Activated CD8-positive, alpha-beta memory T cell treated with anti-CD3 and anti-CD28 coated beads, Interleukin-2, amount 10 ng/mL, durations not matched to agents 7 days and 5 days (primary cell): ENCODE measurements around the gene EXOC8. TPM values are rescaled to one million over a fixed set of nuclear protein-coding genes. Genes with fewer than 3 reads are reported as not detected.
A peak's percentile ranks its signal among the peaks of the same experiment; 100 is the strongest.

Source experiments
- ATAC-seq: fragments of 150-1000 bp; cut with Tn5 transposase; one replicate; pipeline ENCODE4 v1.10.0; 2021; ENCODE audit warnings: moderate library complexity
- CTCF ChIA-PET: fragments of 350-600 bp; sonication (Branson Sonifier 250); formaldehyde crosslinking; loops from one replicate; lab custom pipeline; 2021; ENCODE audit warnings: antibody characterized with exemption; lab: Charles Lee
- DNase-seq: peaks from one replicate; pipeline ENCODE4 v3.0.0-alpha.2; 2020
- H3K27ac Mint-ChIP-seq: one replicate; pipeline ENCODE4 v1.8.0; 2021; ENCODE audit warnings: mild to moderate bottlenecking, mixed read lengths
- H3K27me3 Mint-ChIP-seq: one replicate; pipeline ENCODE4 v1.8.0; 2021; ENCODE audit warnings: mixed read lengths
- H3K36me3 Mint-ChIP-seq: one replicate; pipeline ENCODE4 v1.8.0; 2021; ENCODE audit warnings: mild to moderate bottlenecking, mixed read lengths
- H3K4me1 Mint-ChIP-seq: one replicate; pipeline ENCODE4 v1.8.0; 2021; ENCODE audit warnings: mixed read lengths
- H3K4me3 Mint-ChIP-seq: one replicate; pipeline ENCODE4 v1.8.0; 2021; ENCODE audit warnings: mild to moderate bottlenecking, moderate library complexity, mixed read lengths
- H3K9me3 Mint-ChIP-seq: one replicate; pipeline ENCODE4 v1.8.0; 2022; ENCODE audit warnings: low read depth, mixed read lengths
- total RNA-seq, 2 experiments: library from RNA; stranded (reverse); gene quantifications; one replicate each; pipeline ENCODE4 v1.2.3, GENCODE V29; 2021

EXOC8 gene, protein sequence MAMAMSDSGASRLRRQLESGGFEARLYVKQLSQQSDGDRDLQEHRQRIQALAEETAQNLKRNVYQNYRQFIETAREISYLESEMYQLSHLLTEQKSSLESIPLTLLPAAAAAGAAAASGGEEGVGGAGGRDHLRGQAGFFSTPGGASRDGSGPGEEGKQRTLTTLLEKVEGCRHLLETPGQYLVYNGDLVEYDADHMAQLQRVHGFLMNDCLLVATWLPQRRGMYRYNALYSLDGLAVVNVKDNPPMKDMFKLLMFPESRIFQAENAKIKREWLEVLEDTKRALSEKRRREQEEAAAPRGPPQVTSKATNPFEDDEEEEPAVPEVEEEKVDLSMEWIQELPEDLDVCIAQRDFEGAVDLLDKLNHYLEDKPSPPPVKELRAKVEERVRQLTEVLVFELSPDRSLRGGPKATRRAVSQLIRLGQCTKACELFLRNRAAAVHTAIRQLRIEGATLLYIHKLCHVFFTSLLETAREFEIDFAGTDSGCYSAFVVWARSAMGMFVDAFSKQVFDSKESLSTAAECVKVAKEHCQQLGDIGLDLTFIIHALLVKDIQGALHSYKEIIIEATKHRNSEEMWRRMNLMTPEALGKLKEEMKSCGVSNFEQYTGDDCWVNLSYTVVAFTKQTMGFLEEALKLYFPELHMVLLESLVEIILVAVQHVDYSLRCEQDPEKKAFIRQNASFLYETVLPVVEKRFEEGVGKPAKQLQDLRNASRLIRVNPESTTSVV
- 10 to 100 TPM; 18.8 to 19.3 TPM for total RNA-seq

DNA sequence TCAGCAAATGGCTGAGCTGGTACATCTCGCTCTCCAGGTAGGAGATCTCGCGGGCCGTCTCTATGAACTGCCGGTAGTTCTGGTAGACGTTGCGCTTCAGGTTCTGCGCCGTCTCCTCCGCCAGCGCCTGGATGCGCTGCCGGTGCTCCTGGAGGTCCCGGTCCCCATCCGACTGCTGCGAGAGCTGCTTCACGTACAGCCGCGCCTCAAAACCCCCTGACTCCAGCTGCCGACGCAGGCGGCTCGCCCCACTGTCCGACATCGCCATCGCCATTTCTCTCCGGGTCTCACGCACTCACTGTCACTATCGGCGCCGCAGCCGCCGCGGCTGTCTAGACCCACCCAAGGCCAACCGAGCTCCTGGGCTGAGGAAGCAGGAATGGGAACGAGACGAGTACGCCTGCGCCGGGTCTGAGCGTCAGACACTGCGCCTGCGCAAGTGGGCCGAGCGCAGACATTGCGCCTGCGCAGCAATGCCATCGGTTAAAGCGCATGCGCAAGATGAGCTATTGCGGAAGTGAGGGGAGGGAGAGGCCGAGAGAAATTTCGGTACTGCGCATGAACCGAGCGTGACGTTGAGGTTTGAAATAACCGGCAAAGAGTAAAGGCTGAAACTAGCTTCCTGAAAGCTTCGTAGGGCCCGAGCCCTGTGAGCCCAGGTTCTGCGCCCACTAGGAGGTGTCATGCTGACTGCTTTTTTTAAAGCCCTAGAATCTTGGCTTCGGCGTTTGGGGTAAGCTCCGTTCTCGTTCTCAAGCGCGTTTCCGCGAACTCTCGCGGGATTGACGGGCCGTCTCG is at the start of gene EXOC8:
Gene EXOC8, minus strand, starts transcription at position 381 of the 798 bp plus-strand sequence. Its CDS starts 107 bp downstream, at position 274.
- CTCF ChIA-PET: interaction anchor here (0.7 to 3.7 kb wide), 20 partner anchors 9 to 288 kb away, joined by 3 to 18 read pairs (median 3); partner anchors contain the start of gene EGLN1
- peaks cover 3% of the 10 kb centered on the region for H3K27me3 Mint-ChIP-seq
- peaks cover 60% of the 10 kb centered on the region for H3K4me1 Mint-ChIP-seq
- DNase-seq: peak; percentile 97
- peak; percentile 85 for ATAC-seq
- peaks cover 35% of the 10 kb centered on the region for H3K36me3 Mint-ChIP-seq
- peak within 1 kb of the TSS; percentile 98 for H3K27ac Mint-ChIP-seq
- peak within 1 kb of the TSS; percentile 97 for H3K4me3 Mint-ChIP-seq
- no peaks in the 10 kb centered on the region for H3K9me3 Mint-ChIP-seq

DNA sequence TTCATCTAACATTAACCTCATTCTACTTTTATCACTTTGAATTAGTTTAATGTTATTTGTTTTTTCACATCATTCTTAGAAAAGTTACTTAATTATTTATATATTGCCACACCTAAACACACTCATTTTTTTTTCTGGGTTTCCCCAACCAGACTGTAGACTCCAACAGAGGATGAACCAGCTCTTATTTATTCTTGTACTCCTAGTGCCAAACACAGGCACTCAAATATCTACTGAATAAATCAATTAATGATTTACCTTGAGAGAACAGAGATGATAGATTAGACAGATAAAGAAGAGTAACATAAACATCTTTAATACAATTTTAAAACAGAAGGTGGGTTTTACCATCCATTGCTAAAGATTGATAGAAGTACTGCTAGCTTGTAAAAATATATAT is 48.8 kb upstream of the EXOC8 start:
- H3K4me3 Mint-ChIP-seq: no peak overlapping the region
- CTCF ChIA-PET: no interaction called here
- H3K4me1 Mint-ChIP-seq: peaks cover 35% of the 10 kb centered on the region
- H3K27me3 Mint-ChIP-seq: no peaks in the 10 kb centered on the region
- no peak for DNase-seq
- no peaks in the 10 kb centered on the region for H3K9me3 Mint-ChIP-seq
- ATAC-seq: no peak
- H3K36me3 Mint-ChIP-seq: peaks cover 15% of the 10 kb centered on the region
- no peak overlapping the region for H3K27ac Mint-ChIP-seq

DNA sequence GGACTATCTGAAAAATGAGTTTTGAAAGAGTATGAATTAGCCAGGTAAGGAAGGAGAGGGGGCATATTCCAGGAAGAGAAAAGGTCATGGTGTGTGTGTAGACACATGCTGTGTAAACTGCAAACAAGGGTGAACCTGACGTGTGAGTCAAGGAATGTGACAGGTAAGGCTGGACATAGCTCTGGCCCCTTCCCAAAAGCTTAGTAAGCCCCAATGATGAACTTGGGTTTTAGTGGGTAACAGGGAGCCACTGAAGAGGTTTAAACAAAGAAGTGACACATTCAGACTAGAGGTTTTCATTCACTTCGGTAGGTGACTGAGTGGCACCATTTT is 47.7 kb upstream of the EXOC8 start:
- Mint-ChIP-seq H3K27me3 (no peaks in the 10 kb centered on the region), H3K9me3 (no peaks in the 10 kb centered on the region), H3K4me3 (no peak overlapping the region), H3K36me3 (peaks cover 13% of the 10 kb centered on the region), H3K27ac (no peak overlapping the region), H3K4me1 (peaks cover 27% of the 10 kb centered on the region)
- CTCF ChIA-PET: interaction anchor here (0.8 kb wide), 1 partner anchor 37 kb away, joined by 3 read pairs; the partner anchor contains the start of gene EGLN1
- ATAC-seq: no peak
- no peak for DNase-seq

DNA sequence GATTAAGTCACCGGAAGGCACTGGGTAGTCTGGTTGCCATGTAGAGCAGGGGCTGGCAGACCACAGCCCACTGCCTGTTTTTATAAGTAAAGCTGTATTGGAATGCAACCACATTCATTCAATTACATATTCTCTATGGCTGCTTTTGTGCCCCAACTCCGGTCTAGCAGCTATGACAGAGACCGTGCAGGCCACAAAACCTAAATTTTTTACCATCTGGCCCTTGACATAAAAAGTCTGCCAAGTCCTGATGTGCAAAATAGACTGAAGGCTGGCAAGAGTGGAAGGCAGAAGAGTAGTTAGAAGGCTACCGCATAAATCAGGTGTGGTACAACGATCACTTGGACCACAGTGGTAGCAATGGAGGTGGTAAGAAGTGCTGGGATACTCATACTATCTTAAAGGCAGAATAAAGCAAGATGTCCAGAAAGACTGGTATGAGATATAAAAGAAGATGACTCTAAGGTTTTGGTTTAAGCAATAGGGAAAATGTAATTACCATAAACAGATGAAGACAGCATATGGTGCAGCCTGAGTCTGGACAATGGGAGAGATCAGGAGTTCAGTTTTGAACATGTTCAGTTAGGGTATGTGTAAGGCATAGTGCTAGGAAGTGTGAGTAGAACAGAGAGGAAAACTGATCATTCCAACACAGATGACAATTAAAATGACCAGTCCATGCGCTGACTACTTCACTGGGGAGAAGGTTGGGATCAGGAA is 47.2 kb upstream of the EXOC8 start:
- no peak for ATAC-seq
- no peaks in the 10 kb centered on the region for H3K9me3 Mint-ChIP-seq
- no peaks in the 10 kb centered on the region for H3K27me3 Mint-ChIP-seq
- no peak overlapping the region for H3K4me3 Mint-ChIP-seq
- CTCF ChIA-PET: no interaction called here
- no peak overlapping the region for H3K27ac Mint-ChIP-seq
- no peak for DNase-seq
- peaks cover 9% of the 10 kb centered on the region for H3K36me3 Mint-ChIP-seq
- peaks cover 22% of the 10 kb centered on the region for H3K4me1 Mint-ChIP-seq

DNA sequence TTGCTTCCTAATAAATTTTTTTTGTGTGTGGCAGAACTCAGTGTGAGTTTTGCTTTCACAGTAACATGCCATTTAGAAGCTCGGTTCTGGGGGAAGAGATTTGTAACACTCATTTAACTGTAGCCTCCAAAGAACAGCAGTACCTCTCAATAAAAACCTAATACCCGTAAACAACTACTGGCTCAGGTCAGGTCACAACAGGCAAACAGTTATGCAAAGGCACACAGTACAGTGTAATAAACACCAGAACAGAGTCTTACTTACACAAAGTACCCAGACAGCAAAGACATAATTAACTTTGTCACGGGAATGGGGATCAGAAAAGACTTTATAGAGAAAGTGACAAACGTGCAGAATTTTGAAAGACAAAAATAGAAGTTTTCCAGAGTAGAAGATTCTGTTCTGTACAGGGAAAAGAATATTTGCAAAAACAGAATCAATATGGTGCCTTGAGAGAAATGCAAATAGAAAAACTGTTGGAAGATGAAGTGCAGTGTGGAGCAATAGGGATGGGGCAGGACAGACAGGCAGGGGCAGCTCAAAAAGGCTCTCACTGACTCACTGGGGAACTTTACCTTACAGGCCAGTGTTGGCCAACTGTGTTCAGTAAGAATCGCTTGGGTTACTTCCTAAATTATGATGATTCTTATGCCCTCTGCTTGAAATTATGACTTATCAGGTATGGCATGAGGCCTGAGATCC is 45.7 kb upstream of the EXOC8 start:
- no peak overlapping the region for H3K4me3 Mint-ChIP-seq
- H3K36me3 Mint-ChIP-seq: peaks cover 6% of the 10 kb centered on the region
- no peaks in the 10 kb centered on the region for H3K9me3 Mint-ChIP-seq
- ATAC-seq: no peak
- H3K27me3 Mint-ChIP-seq: no peaks in the 10 kb centered on the region
- peaks cover 22% of the 10 kb centered on the region for H3K4me1 Mint-ChIP-seq
- CTCF ChIA-PET: interaction anchor here (0.6 to 2.1 kb wide), 2 partner anchors 10 to 207 kb away, joined by 6 to 9 read pairs; no protein-coding TSS in a partner anchor
- DNase-seq: no peak
- no peak overlapping the region for H3K27ac Mint-ChIP-seq

DNA sequence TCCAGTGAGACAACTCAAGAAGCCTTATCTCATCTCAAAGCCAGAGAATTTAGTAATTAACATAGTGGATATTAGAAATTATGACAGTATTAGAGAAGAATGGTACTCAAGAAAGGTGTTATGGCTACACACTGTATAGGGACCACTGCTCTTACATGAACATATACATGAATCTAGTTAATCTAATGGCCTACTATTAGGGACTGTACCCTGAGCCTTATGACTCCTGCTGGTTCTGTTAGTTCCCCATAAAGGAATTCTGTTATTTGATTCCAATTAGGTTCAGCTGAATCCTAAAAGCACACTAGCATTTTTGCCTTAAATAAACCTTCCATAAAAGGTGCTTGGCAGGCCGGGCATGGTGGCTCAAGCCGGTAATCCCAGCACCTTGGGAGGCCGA is 44.8 kb upstream of the EXOC8 start:
- H3K9me3 Mint-ChIP-seq: no peaks in the 10 kb centered on the region
- peaks cover 1% of the 10 kb centered on the region for H3K36me3 Mint-ChIP-seq
- no peaks in the 10 kb centered on the region for H3K27me3 Mint-ChIP-seq
- H3K4me3 Mint-ChIP-seq: no peak overlapping the region
- CTCF ChIA-PET: interaction anchor here (0.9 to 2.1 kb wide), 3 partner anchors 11 to 66 kb away, joined by 3 to 9 read pairs (median 6); no protein-coding TSS in a partner anchor
- DNase-seq: no peak
- H3K4me1 Mint-ChIP-seq: peaks cover 22% of the 10 kb centered on the region
- no peak overlapping the region for H3K27ac Mint-ChIP-seq
- no peak for ATAC-seq

DNA sequence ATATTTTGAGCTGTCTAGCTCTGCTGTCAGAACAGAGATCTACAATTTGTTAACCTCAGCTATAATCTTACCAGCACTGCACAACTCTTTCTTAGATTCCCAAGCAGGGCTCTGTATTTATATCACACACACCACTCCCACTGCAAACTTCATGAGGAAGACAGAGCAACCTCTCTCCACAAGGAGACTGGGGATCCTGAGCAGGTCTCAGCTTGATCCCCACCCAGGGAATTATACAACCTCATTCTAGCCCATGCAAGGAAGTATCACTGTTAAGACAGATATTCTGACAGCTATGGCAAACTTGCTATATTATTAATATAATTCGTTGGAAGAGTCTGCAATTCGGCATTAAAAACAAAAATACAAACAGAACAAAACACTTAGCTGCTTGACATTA is 44.1 kb upstream of the EXOC8 start:
- CTCF ChIA-PET: interaction anchor here (0.9 to 2.1 kb wide), 3 partner anchors 11 to 65 kb away, joined by 3 to 9 read pairs (median 6); no protein-coding TSS in a partner anchor
- H3K4me1 Mint-ChIP-seq: peaks cover 26% of the 10 kb centered on the region

DNA sequence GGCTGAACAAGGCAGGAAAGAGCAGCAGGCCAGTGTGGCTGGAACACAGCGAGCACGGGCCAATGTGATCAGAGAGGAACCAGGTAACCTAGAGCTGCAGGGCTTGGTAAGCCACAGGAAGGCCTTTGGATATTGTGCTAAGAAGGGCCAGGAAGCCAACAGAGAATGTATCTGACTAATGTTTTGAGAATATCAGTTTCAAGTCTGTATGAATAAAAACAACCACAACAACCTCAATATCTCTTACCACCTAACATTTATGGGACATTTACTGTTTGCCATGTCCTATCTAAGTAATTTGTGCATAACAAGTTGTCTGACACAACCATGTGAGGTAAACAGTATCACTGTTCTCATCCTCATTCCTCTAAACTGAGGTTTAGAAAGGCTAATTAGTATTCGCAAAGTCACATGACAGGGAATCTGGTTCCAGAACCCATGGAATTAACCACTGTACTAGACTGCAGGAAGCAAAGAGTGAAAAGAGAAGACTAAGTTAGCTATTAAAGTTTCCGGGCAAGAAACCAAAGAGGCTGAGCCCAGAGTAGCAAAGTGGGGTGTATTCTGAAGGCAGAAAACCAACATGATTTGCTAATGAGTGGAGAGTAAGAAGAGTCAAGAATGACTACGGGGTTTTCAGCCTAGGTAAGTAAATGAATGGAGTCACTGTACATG is 39.4 kb upstream of the EXOC8 start:
- H3K27ac Mint-ChIP-seq: peak overlapping the region; percentile 71
- ATAC-seq (peak; percentile 85), DNase-seq (peak; percentile 66)
- H3K36me3 Mint-ChIP-seq: peaks cover 3% of the 10 kb centered on the region
- CTCF ChIA-PET: interaction anchor here (1.0 to 1.2 kb wide), 2 partner anchors 20 to 24 kb away, joined by 3 read pairs; no protein-coding TSS in a partner anchor
- no peak overlapping the region for H3K4me3 Mint-ChIP-seq
- peaks cover 30% of the 10 kb centered on the region for H3K4me1 Mint-ChIP-seq
- no peaks in the 10 kb centered on the region for H3K27me3 Mint-ChIP-seq
- H3K9me3 Mint-ChIP-seq: no peaks in the 10 kb centered on the region

More for the DNA sequence above, 44.1 kb upstream of the EXOC8 start:
- Mint-ChIP-seq H3K27me3 (no peaks in the 10 kb centered on the region), H3K36me3 (peaks cover 1% of the 10 kb centered on the region), H3K9me3 (no peaks in the 10 kb centered on the region), H3K4me3 (no peak overlapping the region), H3K27ac (no peak overlapping the region)
- no peak for DNase-seq
- ATAC-seq: no peak

DNA sequence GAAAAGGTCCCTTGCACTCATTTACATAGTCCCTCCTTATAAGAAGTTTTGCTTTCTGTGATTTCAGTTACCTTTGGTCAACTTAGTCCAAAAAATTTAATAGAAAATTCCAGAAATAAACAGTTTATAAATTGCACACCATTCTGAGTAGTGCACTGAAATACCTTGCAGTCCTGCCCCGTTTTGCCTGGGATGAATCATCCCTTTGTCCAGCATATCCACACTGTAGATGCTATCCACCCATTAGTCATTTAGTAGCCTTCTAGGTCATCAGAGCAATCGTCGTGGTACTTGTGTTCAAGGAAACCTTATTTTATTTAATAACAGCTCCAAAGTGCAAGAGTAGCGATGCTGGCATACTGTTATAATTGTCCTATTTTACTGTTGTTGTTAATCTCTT is 38.4 kb upstream of the EXOC8 start:
- Mint-ChIP-seq H3K4me1 (peaks cover 30% of the 10 kb centered on the region), H3K9me3 (no peaks in the 10 kb centered on the region), H3K27me3 (no peaks in the 10 kb centered on the region), H3K36me3 (peaks cover 3% of the 10 kb centered on the region), H3K27ac (no peak overlapping the region), H3K4me3 (no peak overlapping the region)
- DNase-seq (no peak), ATAC-seq (no peak)
- CTCF ChIA-PET: interaction anchor here (0.6 kb wide), 1 partner anchor 16 kb away, joined by 3 read pairs; no protein-coding TSS in a partner anchor

DNA sequence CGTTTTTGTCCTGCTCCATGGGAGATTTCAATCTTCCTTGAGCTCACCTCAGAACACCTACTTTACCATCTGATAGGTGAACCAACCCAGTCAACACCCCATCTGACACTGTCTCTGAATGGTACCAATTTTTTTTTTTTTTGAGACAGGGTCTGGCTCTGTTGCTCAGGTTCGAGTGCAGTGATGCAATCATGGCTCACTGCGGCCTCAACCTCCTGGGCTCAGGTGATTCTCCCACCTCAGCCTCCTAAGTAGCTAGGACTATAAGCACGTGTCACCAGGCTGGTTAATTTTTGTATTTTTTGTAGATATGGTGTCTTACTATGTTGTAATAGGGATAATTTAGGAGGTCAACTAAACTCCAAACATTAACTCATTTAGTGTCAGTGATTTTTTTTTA is 36.7 kb upstream of the EXOC8 start:
- CTCF ChIA-PET: no interaction called here
- Mint-ChIP-seq H3K4me3 (no peak overlapping the region), H3K36me3 (peaks cover 8% of the 10 kb centered on the region), H3K4me1 (peaks cover 25% of the 10 kb centered on the region), H3K27me3 (no peaks in the 10 kb centered on the region), H3K9me3 (no peaks in the 10 kb centered on the region), H3K27ac (no peak overlapping the region)
- DNase-seq: no peak
- no peak for ATAC-seq

DNA sequence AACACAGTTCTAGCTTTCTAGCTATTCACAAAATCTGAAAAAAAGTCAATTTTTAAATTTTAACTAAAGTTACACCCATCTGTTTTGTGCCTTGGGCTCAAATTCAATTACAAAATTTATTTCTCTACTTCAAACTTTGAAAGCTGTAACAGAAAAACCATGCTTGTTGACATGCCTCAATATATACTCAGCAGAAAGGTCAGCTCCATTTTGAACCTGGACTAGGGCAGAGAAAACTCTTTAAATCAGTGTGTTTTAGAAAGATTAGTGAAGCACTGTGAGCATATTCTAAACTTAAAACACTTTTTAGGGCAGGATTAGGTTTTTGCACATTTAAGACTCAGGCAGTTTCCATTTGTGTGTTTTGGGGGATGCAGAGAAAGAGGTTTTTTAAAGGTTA is 34.8 kb upstream of the EXOC8 start:
- ATAC-seq (no peak), DNase-seq (no peak)
- CTCF ChIA-PET: interaction anchor here (0.7 to 1.4 kb wide), 4 partner anchors 9 to 61 kb away, joined by 3 read pairs; no protein-coding TSS in a partner anchor
- H3K27me3 Mint-ChIP-seq: no peaks in the 10 kb centered on the region
- peaks cover 10% of the 10 kb centered on the region for H3K36me3 Mint-ChIP-seq
- H3K27ac Mint-ChIP-seq: no peak overlapping the region
- H3K4me1 Mint-ChIP-seq: peaks cover 12% of the 10 kb centered on the region
- no peaks in the 10 kb centered on the region for H3K9me3 Mint-ChIP-seq
- no peak overlapping the region for H3K4me3 Mint-ChIP-seq
